Activated CD8-positive, alpha-beta T cell treated with anti-CD3 and anti-CD28 coated beads, Interleukin-2, amount 10 ng/mL, durations not matched to agents 7 days and 5 days (primary cell): Measurements from ENCODE around the gene OAS3. TPM values are rescaled to one million over a fixed set of nuclear protein-coding genes. Genes with fewer than 3 reads are reported as not detected.

Experiments used
- ATAC-seq: fragments of 150-1000 bp; cut with Tn5 transposase; one replicate; pipeline ENCODE4 v1.10.0; 2021; ENCODE audit warnings: moderate library complexity
- CTCF ChIA-PET: fragments of 350-600 bp; sonication (Branson Sonifier 250); formaldehyde crosslinking; loops from one replicate; lab custom pipeline; 2021; ENCODE audit warnings: antibody characterized with exemption; lab: Charles Lee
- POLR2A ChIA-PET: fragments of 350-600 bp; sonication (Branson Sonifier 250); formaldehyde crosslinking; loops from one replicate; lab custom pipeline; 2021; ENCODE audit warnings: antibody characterized with exemption; lab: Charles Lee
- DNase-seq: peaks from one replicate; pipeline ENCODE4 v3.0.0-alpha.2; 2020
- H3K27ac Mint-ChIP-seq: one replicate; pipeline ENCODE4 v1.8.0; 2021; ENCODE audit warnings: mild to moderate bottlenecking, mixed read lengths
- H3K27me3 Mint-ChIP-seq: one replicate; pipeline ENCODE4 v1.8.0; 2021; ENCODE audit warnings: low read depth, mixed read lengths
- H3K36me3 Mint-ChIP-seq: one replicate; pipeline ENCODE4 v1.8.0; 2021; ENCODE audit warnings: low read depth, mixed read lengths
- H3K4me1 Mint-ChIP-seq: one replicate; pipeline ENCODE4 v1.8.0; 2021; ENCODE audit warnings: low read depth, mixed read lengths
- H3K4me3 Mint-ChIP-seq: one replicate; pipeline ENCODE4 v1.8.0; 2021; ENCODE audit warnings: mild to moderate bottlenecking, mixed read lengths
- H3K9me3 Mint-ChIP-seq: one replicate; pipeline ENCODE4 v1.8.0; 2022; ENCODE audit warnings: mixed read lengths; ENCODE audit not compliant: insufficient read depth
- total RNA-seq, 2 experiments: library from RNA; stranded (reverse); gene quantifications; one replicate each; pipeline ENCODE4 v1.2.3, GENCODE V29; 2021

The OAS3 gene
- total RNA-seq, 2 experiments from 2014 or later: 199 to 202 TPM

GRCh38 chr12:113000433-113000832, 62.2 kb downstream of the OAS3 start:
- ChIA-PET POLR2A (no interaction called here), CTCF (no interaction called here)
- no peak for ATAC-seq
- H3K4me3 Mint-ChIP-seq: no peak overlapping the region
- DNase-seq: no peak
- H3K9me3 Mint-ChIP-seq: no peaks in the 10 kb centered on the region
- H3K27ac Mint-ChIP-seq: no peak overlapping the region
- peaks cover 96% of the 10 kb centered on the region for H3K36me3 Mint-ChIP-seq
- no peaks in the 10 kb centered on the region for H3K4me1 Mint-ChIP-seq
- H3K27me3 Mint-ChIP-seq: no peaks in the 10 kb centered on the region

GRCh38 chr12:113002155-113002554, 63.9 kb downstream of the OAS3 start:
- DNase-seq (no peak), ATAC-seq (no peak)
- Mint-ChIP-seq H3K27me3 (no peaks in the 10 kb centered on the region), H3K9me3 (no peaks in the 10 kb centered on the region), H3K4me1 (no peaks in the 10 kb centered on the region), H3K27ac (no peak overlapping the region), H3K36me3 (peaks cover 94% of the 10 kb centered on the region), H3K4me3 (no peak overlapping the region)
- CTCF ChIA-PET: interaction anchor here (1.3 kb wide), 1 partner anchor 10 kb away, joined by 5 read pairs; no protein-coding TSS in a partner anchor
- POLR2A ChIA-PET: no interaction called here

GRCh38 chr12:113002676-113003075, 64.4 kb downstream of the OAS3 start:
- Mint-ChIP-seq H3K9me3 (no peaks in the 10 kb centered on the region), H3K27ac (no peak overlapping the region), H3K4me1 (no peaks in the 10 kb centered on the region), H3K27me3 (no peaks in the 10 kb centered on the region), H3K4me3 (no peak overlapping the region), H3K36me3 (peaks cover 94% of the 10 kb centered on the region)
- CTCF ChIA-PET: no interaction called here
- ATAC-seq: no peak
- DNase-seq: no peak
- POLR2A ChIA-PET: no interaction called here

- Mint-ChIP-seq H3K4me3 (no peak overlapping the region), H3K27ac (no peak overlapping the region), H3K27me3 (no peaks in the 10 kb centered on the region), H3K4me1 (no peaks in the 10 kb centered on the region), H3K36me3 (peaks cover 93% of the 10 kb centered on the region), H3K9me3 (no peaks in the 10 kb centered on the region)
- POLR2A ChIA-PET: no interaction called here
- ATAC-seq (no peak), DNase-seq (no peak)
- CTCF ChIA-PET: interaction anchor here (0.9 to 4.7 kb wide), 2 partner anchors 11 to 15 kb away, joined by 3 to 43 read pairs; no protein-coding TSS in a partner anchor
Observed at GRCh38 chr12:113003636-113004035, 65.4 kb downstream of the OAS3 start.

- ATAC-seq (no peak), DNase-seq (no peak)
- Mint-ChIP-seq H3K9me3 (peaks cover under 1% of the 10 kb centered on the region), H3K27me3 (no peaks in the 10 kb centered on the region), H3K4me3 (no peak overlapping the region), H3K27ac (no peak overlapping the region), H3K4me1 (no peaks in the 10 kb centered on the region), H3K36me3 (peaks cover 93% of the 10 kb centered on the region)
- ChIA-PET CTCF (interaction anchor here (0.6 to 4.7 kb wide), 2 partner anchors 13 to 16 kb away, joined by 3 to 43 read pairs; no protein-coding TSS in a partner anchor), POLR2A (no interaction called here)
Observed at GRCh38 chr12:113005762-113006161, 67.5 kb downstream of the OAS3 start.

- DNase-seq: no peak
- POLR2A ChIA-PET: no interaction called here
- no peak overlapping the region for H3K27ac Mint-ChIP-seq
Observed at GRCh38 chr12:113006206-113006605, 67.9 kb downstream of the OAS3 start.

GRCh38 chr12:113006641-113007040, 68.4 kb downstream of the OAS3 start:
- peaks cover 4% of the 10 kb centered on the region for H3K9me3 Mint-ChIP-seq
- ATAC-seq (no peak), DNase-seq (no peak)
- ChIA-PET POLR2A (no interaction called here), CTCF (interaction anchor here (4.7 kb wide), 1 partner anchor 14 kb away, joined by 43 read pairs; no protein-coding TSS in a partner anchor)
- no peak overlapping the region for H3K4me3 Mint-ChIP-seq
- H3K27ac Mint-ChIP-seq: no peak overlapping the region
- H3K27me3 Mint-ChIP-seq: no peaks in the 10 kb centered on the region
- no peaks in the 10 kb centered on the region for H3K4me1 Mint-ChIP-seq
- peaks cover 96% of the 10 kb centered on the region for H3K36me3 Mint-ChIP-seq

More at GRCh38 chr12:113006206-113006605, 67.9 kb downstream of the OAS3 start:
- H3K4me3 Mint-ChIP-seq: no peak overlapping the region
- no peaks in the 10 kb centered on the region for H3K4me1 Mint-ChIP-seq
- H3K36me3 Mint-ChIP-seq: peaks cover 94% of the 10 kb centered on the region
- ATAC-seq: no peak
- CTCF ChIA-PET: interaction anchor here (0.6 to 4.7 kb wide), 2 partner anchors 13 to 16 kb away, joined by 3 to 43 read pairs; no protein-coding TSS in a partner anchor
- H3K27me3 Mint-ChIP-seq: no peaks in the 10 kb centered on the region
- H3K9me3 Mint-ChIP-seq: peaks cover 4% of the 10 kb centered on the region

- H3K36me3 Mint-ChIP-seq: peaks cover 94% of the 10 kb centered on the region
- H3K27me3 Mint-ChIP-seq: no peaks in the 10 kb centered on the region
- POLR2A ChIA-PET: interaction anchor here (0.6 kb wide), 1 partner anchor 29 kb away, joined by 4 read pairs; the partner anchor contains the start of gene OAS2
Observed at GRCh38 chr12:113007166-113007565, 68.9 kb downstream of the OAS3 start.

GRCh38 chr12:113010701-113011100, 72.4 kb downstream of the OAS3 start:
- ChIA-PET POLR2A (no interaction called here), CTCF (interaction anchor here (1.5 kb wide), 1 partner anchor 18 kb away, joined by 6 read pairs; no protein-coding TSS in a partner anchor)
- H3K36me3 Mint-ChIP-seq: peaks cover 65% of the 10 kb centered on the region

More at GRCh38 chr12:113007166-113007565, 68.9 kb downstream of the OAS3 start:
- H3K27ac Mint-ChIP-seq: no peak overlapping the region
- ATAC-seq: no peak
- no peaks in the 10 kb centered on the region for H3K4me1 Mint-ChIP-seq
- no peak overlapping the region for H3K4me3 Mint-ChIP-seq
- no peak for DNase-seq
- CTCF ChIA-PET: interaction anchor here (1.2 to 4.7 kb wide), 2 partner anchors 14 to 17 kb away, joined by 4 to 43 read pairs; no protein-coding TSS in a partner anchor
- H3K9me3 Mint-ChIP-seq: peaks cover 4% of the 10 kb centered on the region

GRCh38 chr12:113014565-113014964, 76.3 kb downstream of the OAS3 start:
- Mint-ChIP-seq H3K4me1 (no peaks in the 10 kb centered on the region), H3K4me3 (no peak overlapping the region), H3K27ac (no peak overlapping the region), H3K27me3 (no peaks in the 10 kb centered on the region), H3K36me3 (peaks cover 27% of the 10 kb centered on the region), H3K9me3 (peaks cover 4% of the 10 kb centered on the region)
- no peak for DNase-seq
- POLR2A ChIA-PET: no interaction called here
- no peak for ATAC-seq
- CTCF ChIA-PET: interaction anchor here (2.0 kb wide), 1 partner anchor 22 kb away, joined by 4 read pairs; no protein-coding TSS in a partner anchor

More at GRCh38 chr12:113010701-113011100, 72.4 kb downstream of the OAS3 start:
- H3K4me1 Mint-ChIP-seq: no peaks in the 10 kb centered on the region
- no peaks in the 10 kb centered on the region for H3K27me3 Mint-ChIP-seq
- DNase-seq (no peak), ATAC-seq (no peak)
- no peak overlapping the region for H3K4me3 Mint-ChIP-seq
- peaks cover 4% of the 10 kb centered on the region for H3K9me3 Mint-ChIP-seq
- H3K27ac Mint-ChIP-seq: no peak overlapping the region

- Mint-ChIP-seq H3K4me3 (no peak overlapping the region), H3K27ac (no peak overlapping the region), H3K9me3 (no peaks in the 10 kb centered on the region), H3K27me3 (peaks cover 11% of the 10 kb centered on the region), H3K36me3 (peaks cover 5% of the 10 kb centered on the region), H3K4me1 (no peaks in the 10 kb centered on the region)
- ChIA-PET CTCF (interaction anchor here (1.1 kb wide), 1 partner anchor 24 kb away, joined by 3 read pairs; no protein-coding TSS in a partner anchor), POLR2A (no interaction called here)
- ATAC-seq (no peak), DNase-seq (no peak)
Observed at GRCh38 chr12:113016796-113017195, 78.5 kb downstream of the OAS3 start.

GRCh38 chr12:113019025-113019424, 80.8 kb downstream of the OAS3 start:
- POLR2A ChIA-PET: no interaction called here

More at GRCh38 chr12:113019025-113019424, 80.8 kb downstream of the OAS3 start:
- no peak for DNase-seq
- H3K9me3 Mint-ChIP-seq: no peaks in the 10 kb centered on the region
- no peak overlapping the region for H3K4me3 Mint-ChIP-seq
- no peaks in the 10 kb centered on the region for H3K36me3 Mint-ChIP-seq
- no peaks in the 10 kb centered on the region for H3K4me1 Mint-ChIP-seq
- H3K27ac Mint-ChIP-seq: no peak overlapping the region
- CTCF ChIA-PET: no interaction called here
- peaks cover 11% of the 10 kb centered on the region for H3K27me3 Mint-ChIP-seq
- ATAC-seq: no peak
